ENCODE measurements around the gene ARHGEF16.

The ARHGEF16 gene

GRCh38 chr1:3483801-3484444 lies 29.5 kb downstream of the ARHGEF16 start:
- peak in 1 of 2 experiments; percentile 8 for DNase-seq

GRCh38 chr1:3485016-3485415 lies 30.6 kb downstream of the ARHGEF16 start:
- DNase-seq, result no peak

- no peak for DNase-seq
Observed at GRCh38 chr1:3488432-3488831, 34.0 kb downstream of the ARHGEF16 start.

- no peak for DNase-seq
Observed at GRCh38 chr1:3490046-3490745, 35.7 kb downstream of the ARHGEF16 start.

GRCh38 chr1:3491291-3492246 lies 37.1 kb downstream of the ARHGEF16 start:
- DNase-seq, result peak; percentile 33 to 47

- no peak for DNase-seq
Observed at GRCh38 chr1:3492545-3493246, 38.2 kb downstream of the ARHGEF16 start.

GRCh38 chr1:3494321-3495308 lies 40.1 kb downstream of the ARHGEF16 start:
- no peak for DNase-seq

GRCh38 chr1:3495776-3496745 lies 41.6 kb downstream of the ARHGEF16 start:
- DNase-seq, result no peak

- no peak for DNase-seq
Observed at GRCh38 chr1:3496916-3497315, 42.5 kb downstream of the ARHGEF16 start.

- DNase-seq, result no peak
Observed at GRCh38 chr1:3497521-3497920, 43.1 kb downstream of the ARHGEF16 start.

GRCh38 chr1:3498246-3498930 lies 43.9 kb downstream of the ARHGEF16 start:
- no peak for DNase-seq

GRCh38 chr1:3498986-3499385 lies 44.5 kb downstream of the ARHGEF16 start:
- DNase-seq, result no peak

- DNase-seq, result no peak
Observed at GRCh38 chr1:3499611-3500010, 45.1 kb downstream of the ARHGEF16 start.

- no peak for DNase-seq
Observed at GRCh38 chr1:3500265-3500835, 45.9 kb downstream of the ARHGEF16 start.

- no peak for DNase-seq
Observed at GRCh38 chr1:3501437-3501836, 47.0 kb downstream of the ARHGEF16 start.

- no peak for DNase-seq
Observed at GRCh38 chr1:3501856-3502640, 47.6 kb downstream of the ARHGEF16 start.

GRCh38 chr1:3502641-3503524 lies 48.4 kb downstream of the ARHGEF16 start:
- DNase-seq, result no peak

Measured in NCI-H2081 (cell line).